Muscle layer of duodenum (tissue), 2 donors: ENCODE results near the gene PARN.

Experiments used
- H3K27ac ChIP-seq: one replicate; pipeline ENCODE4 v1.7.0; 2013; ENCODE audit warnings: mild to moderate bottlenecking, low read length
- H3K27me3 ChIP-seq: one replicate; pipeline ENCODE4 v1.7.0; 2013; ENCODE audit warnings: low read depth, mild to moderate bottlenecking, control low read depth, low read length
- H3K36me3 ChIP-seq, 2 donors: one replicate each; pipeline ENCODE4 v1.7.0; 2013; ENCODE audit warnings: low read length in 2 of 2, control low read depth in 1 of 2, mild to moderate bottlenecking in 1 of 2; ENCODE audit not compliant: insufficient read depth in 2 of 2, control insufficient read depth in 1 of 2
- H3K4me1 ChIP-seq, 2 donors: one replicate each; pipeline ENCODE4 v1.7.0; 2013; ENCODE audit warnings: low read length in 2 of 2, mild to moderate bottlenecking in 2 of 2, control low read depth in 1 of 2, moderate library complexity in 1 of 2; ENCODE audit not compliant: insufficient read depth in 2 of 2, control insufficient read depth in 1 of 2
- H3K4me3 ChIP-seq, 2 donors: one replicate each; pipeline ENCODE4 v1.7.0; 2013; ENCODE audit warnings: low read length in 2 of 2, low read depth in 1 of 2, mild to moderate bottlenecking in 1 of 2
- H3K9me3 ChIP-seq, 2 donors: one replicate each; pipeline ENCODE4 v1.7.0; 2013; ENCODE audit warnings: low read length in 2 of 2, control low read depth in 1 of 2, mild to moderate bottlenecking in 1 of 2; ENCODE audit not compliant: control insufficient read depth in 1 of 2
- donor health status: healthy.

PARN gene

DNA sequence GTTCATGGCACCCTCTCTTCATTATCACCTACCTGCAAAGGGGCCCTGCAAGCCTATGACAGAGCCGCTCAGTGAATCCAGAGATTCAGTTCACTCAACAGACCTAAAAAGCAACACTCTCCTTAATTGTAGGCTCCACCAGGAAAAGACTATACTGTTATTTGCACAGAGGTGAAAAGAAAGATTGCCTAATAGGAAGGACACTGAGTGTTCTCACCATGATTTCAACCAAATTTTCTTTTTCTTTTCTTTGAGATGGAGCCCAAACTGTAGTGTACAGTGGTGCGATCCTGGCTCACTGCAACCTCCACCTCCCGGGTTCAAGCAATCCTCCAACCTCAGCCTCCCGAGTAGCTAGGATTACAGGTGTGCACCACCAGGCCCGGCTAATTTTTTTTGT lies 104.5 kb downstream of the PARN start:
- Histone ChIP-seq H3K4me3 (no peak overlapping the region), H3K4me1 (peaks cover 11 to 27% of the 10 kb centered on the region in 2 donors), H3K9me3 (no peaks in the 10 kb centered on the region), H3K27ac (no peak overlapping the region), H3K36me3 (peaks cover 0 to 4% of the 10 kb centered on the region in 2 donors), H3K27me3 (no peaks in the 10 kb centered on the region)

DNA sequence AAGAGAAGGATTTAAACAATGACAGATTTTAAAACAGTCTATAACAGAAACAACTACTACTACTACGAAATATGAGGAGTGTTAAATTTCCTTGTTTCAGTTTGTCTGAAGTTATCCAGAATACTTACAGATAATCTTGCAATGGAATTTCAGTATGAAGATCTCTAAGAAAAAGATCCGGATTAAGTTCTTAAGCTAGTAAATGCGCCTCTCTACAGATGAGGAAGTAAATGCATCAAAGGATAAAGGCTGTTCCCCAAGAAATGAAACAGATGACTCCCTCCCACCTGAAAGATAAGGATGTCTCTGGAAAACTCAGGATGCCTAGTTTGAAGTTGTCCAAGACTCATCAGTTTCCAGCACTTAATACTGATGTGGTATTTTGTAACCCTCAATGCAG lies 105.1 kb downstream of the PARN start:
- Histone ChIP-seq H3K9me3 (no peaks in the 10 kb centered on the region), H3K27ac (no peak overlapping the region), H3K4me1 (peaks cover 11 to 27% of the 10 kb centered on the region in 2 donors), H3K36me3 (peaks cover 0 to 4% of the 10 kb centered on the region in 2 donors), H3K4me3 (no peak overlapping the region), H3K27me3 (no peaks in the 10 kb centered on the region)

DNA sequence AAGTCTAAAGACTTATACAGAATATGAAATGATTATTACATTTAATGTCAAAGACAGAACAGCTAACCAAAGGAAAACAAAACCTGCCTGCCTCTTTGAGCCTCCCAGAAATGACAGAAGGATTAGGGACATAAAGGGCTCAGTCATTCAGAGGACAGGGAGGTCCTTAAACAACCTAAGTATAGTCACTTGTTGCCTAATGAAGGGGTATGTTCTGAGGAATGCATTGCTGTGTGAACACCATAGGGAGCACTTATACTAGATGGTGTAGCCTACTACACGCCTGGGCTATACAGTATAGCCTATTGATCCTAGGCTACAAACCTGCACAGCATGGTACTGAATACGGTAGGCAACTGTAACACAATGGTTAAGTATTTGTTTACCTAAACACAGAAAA lies 106.4 kb downstream of the PARN start:
- Histone ChIP-seq H3K4me1 (peaks cover 4 to 19% of the 10 kb centered on the region in 2 donors), H3K36me3 (peaks cover 0 to 4% of the 10 kb centered on the region in 2 donors), H3K27ac (no peak overlapping the region), H3K27me3 (no peaks in the 10 kb centered on the region), H3K9me3 (no peaks in the 10 kb centered on the region), H3K4me3 (no peak overlapping the region)

DNA sequence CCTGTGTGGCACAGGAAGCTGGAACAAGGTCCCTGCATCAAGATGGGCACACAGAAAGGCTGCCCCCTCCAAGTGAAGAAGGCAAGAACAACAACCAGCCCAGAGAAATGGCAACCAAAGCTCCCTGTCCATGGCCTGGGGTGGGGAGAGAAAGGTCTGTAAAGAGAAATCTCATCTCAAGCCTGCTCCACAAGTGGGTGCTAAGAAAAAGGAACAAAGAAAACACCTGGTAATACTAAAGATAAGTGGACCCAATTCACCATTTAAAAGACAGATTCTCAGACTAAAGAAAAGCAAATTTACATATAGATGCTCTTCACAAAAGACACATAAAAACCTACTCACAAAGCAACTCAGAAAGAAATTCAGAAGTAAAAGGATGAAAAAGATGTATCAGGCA lies 107.4 kb downstream of the PARN start:
- Histone ChIP-seq H3K9me3 (no peaks in the 10 kb centered on the region), H3K4me3 (no peak overlapping the region), H3K27ac (no peak overlapping the region), H3K36me3 (peaks cover 0 to 3% of the 10 kb centered on the region in 2 donors), H3K27me3 (no peaks in the 10 kb centered on the region), H3K4me1 (peaks cover 4 to 10% of the 10 kb centered on the region in 2 donors)

DNA sequence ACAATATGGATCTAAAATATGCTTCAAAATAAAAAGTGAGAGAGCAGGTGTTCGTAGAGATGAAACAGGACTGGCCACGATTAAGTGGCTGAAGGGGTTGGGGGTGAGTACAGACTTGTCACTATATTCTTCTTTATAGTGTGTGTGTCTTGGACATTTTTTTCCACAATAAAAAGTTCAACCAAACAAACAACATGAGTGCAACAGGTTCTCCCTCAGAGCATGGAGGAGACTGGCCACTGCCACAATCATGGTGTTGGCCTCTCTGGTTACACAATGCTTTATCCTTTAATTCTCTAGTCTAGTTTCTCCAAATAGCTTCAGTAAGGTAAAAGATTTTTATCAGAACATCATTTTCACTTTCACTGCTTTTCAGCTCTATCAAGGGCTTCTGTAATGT lies 109.3 kb downstream of the PARN start:
- no peaks in the 10 kb centered on the region for H3K36me3 ChIP-seq
- no peak overlapping the region for H3K4me3 ChIP-seq
- peaks cover 0 to 4% of the 10 kb centered on the region in 2 donors for H3K4me1 ChIP-seq
- no peaks in the 10 kb centered on the region for H3K9me3 ChIP-seq
- no peaks in the 10 kb centered on the region for H3K27me3 ChIP-seq
- H3K27ac ChIP-seq: no peak overlapping the region

DNA sequence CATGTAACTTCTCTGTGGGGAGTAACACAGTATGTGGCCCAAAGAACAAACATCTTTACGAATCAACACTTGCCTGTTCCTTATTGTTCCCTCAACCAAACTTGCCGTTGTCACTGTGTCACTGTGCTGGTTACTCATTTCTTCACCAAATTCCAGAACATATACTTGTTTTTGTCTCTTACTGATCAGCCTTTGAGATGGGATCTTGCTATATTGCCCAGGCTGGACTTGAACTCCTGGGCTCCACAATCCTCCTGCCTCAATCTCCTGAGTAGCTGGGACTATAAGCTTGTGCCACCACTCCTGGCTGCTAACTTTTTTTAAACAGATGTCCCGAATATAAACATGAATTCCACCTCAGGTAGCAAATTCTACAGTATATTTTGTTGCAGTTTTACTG lies 115.1 kb downstream of the PARN start:
- H3K9me3 ChIP-seq: no peaks in the 10 kb centered on the region
- no peak overlapping the region for H3K4me3 ChIP-seq

DNA sequence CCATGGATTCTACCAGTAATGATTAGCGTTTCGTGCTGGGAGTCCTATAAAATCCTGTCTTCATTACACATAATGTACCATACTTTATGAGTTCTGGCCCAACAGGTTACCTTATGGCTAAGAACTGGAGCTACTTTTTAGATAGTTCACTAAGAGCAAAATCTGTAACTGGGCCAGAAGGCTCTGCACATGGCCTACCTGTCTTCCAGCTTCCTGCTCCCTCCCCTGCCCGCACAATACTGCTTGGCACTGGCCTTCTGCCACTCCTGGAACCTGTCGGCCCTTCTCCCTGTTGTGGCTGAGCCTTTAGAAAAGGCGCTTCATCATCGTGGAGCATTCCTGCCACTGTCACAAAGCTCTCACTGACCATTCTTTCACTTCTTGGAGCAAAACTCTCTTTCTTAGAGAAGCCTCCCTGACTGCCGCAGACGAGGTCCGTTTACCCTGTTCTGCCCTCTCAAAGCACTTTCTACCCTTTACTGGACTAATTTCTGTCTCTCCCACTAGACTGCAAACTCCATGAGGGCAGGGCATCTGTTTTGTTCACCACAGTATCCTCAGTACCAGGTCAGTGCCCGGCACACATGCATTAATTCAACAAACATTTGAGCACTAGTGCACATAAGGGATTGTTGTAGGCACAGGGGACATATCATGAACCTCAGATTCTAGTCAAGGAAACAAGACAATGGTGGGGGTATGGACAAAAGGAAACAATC lies 116.5 kb downstream of the PARN start:
- no peaks in the 10 kb centered on the region for H3K27me3 ChIP-seq
- H3K9me3 ChIP-seq: no peaks in the 10 kb centered on the region
- H3K27ac ChIP-seq: no peak overlapping the region
- H3K4me1 ChIP-seq: peaks cover 0 to 8% of the 10 kb centered on the region in 2 donors
- H3K36me3 ChIP-seq: peaks cover 0 to 7% of the 10 kb centered on the region in 2 donors
- no peak overlapping the region for H3K4me3 ChIP-seq

More for the DNA sequence above, 115.1 kb downstream of the PARN start:
- Histone ChIP-seq H3K27me3 (no peaks in the 10 kb centered on the region), H3K4me1 (peaks cover 0 to 8% of the 10 kb centered on the region in 2 donors), H3K27ac (no peak overlapping the region), H3K36me3 (peaks cover 0 to 7% of the 10 kb centered on the region in 2 donors)

DNA sequence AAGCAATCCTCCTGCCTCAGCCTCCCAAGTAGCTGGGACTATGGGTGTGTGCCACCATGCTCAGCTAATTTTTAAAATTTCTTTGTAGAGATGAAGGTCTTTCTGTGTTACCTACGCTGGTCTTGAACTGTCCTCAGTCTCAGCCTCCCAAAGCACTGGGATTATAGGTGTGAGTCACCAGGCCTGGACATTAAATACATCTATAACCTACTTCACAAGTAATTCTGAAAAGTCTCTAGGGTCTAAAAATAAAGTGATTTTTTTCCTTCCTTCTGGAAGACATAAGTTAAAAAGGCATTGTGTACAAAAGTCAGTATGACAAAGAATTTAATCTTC lies 118.3 kb downstream of the PARN start:
- Histone ChIP-seq H3K9me3 (no peaks in the 10 kb centered on the region), H3K36me3 (peaks cover 0 to 7% of the 10 kb centered on the region in 2 donors), H3K4me1 (peaks cover 0 to 8% of the 10 kb centered on the region in 2 donors), H3K27me3 (no peaks in the 10 kb centered on the region), H3K27ac (no peak overlapping the region), H3K4me3 (no peak overlapping the region)

DNA sequence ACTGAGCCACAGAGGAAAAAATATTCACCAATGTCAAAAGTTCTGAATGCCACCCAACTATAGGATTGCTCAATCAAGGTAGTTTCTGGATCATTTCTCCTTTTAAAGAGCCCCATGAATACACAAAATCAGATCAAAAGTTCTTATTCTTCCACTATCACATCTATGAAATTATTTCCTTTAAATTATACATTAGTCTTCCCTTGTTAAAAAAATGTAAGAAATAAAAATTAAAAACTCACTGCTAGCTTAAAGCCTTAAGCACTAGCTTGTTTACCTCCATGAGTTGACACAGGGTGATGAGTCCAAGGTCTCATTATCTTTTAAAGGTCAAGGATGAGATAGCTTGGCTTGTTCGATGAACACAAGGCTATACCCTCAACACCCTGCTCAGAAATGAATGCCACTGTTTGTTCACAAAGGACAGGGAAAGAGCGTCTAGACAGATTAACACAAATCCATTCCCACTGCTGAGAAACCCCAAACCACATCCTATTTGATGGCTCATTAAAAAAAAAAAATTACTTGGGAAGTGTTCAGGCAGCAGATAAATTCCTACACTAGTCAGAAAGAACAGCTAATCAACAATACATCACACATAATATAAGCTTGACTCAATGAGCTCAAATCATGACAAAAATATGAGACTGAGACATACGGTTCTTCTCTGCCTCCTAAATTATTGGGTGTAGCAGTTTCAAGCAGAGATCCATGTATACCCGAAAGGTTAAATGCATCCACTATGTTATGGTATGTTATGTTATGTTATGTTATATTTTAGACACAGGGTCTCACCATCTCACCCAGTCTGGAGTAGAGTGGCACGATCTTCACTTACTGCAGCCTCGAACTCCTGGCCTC lies 118.9 kb downstream of the PARN start:
- H3K9me3 ChIP-seq: no peaks in the 10 kb centered on the region
- H3K27ac ChIP-seq: no peak overlapping the region
- H3K27me3 ChIP-seq: no peaks in the 10 kb centered on the region
- H3K36me3 ChIP-seq: peaks cover 0 to 7% of the 10 kb centered on the region in 2 donors
- no peak overlapping the region for H3K4me3 ChIP-seq
- peaks cover 0 to 8% of the 10 kb centered on the region in 2 donors for H3K4me1 ChIP-seq

DNA sequence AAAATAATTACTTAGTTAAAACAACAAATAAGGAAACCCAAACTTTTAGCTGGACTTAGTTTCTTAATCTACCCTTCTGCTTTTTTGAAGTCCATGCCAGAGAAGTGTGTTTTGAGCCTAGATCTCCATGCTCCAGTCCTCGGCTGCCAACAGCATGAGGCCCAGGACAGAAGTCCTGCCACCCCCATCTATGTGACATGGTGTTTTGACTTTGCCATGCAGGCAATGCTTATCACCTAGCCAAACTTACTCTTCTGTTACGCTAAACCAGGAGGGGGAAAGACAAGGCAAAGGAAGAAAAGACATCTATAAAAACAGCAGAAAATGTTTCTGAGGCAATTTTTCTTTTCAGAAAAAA lies 119.5 kb downstream of the PARN start:
- Histone ChIP-seq H3K4me3 (no peak overlapping the region), H3K9me3 (no peaks in the 10 kb centered on the region), H3K4me1 (peaks cover 0 to 8% of the 10 kb centered on the region in 2 donors), H3K27me3 (no peaks in the 10 kb centered on the region), H3K27ac (no peak overlapping the region), H3K36me3 (peaks cover 0 to 7% of the 10 kb centered on the region in 2 donors)

DNA sequence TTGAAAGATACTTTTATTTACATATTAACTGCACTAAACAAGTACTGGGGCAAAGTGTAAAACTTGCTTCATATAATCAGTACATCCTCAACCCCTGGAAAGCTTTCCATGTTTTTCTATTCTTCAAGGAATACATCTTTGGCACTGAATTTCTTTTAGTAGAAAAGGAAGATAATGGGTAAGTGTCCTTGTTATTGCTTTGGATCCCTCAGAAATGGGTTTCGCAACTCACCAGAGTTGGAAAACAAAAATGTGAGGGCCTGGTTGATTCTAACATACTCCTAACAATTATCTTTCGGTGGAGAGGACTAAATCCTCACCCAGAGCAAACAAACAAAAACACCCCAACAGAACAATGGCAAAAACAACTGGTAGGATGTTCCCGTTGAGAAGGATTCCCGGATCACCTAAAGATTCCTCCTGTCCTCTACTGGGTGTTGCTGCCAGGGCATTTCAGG lies 120.4 kb downstream of the PARN start:
- Histone ChIP-seq H3K27me3 (no peaks in the 10 kb centered on the region), H3K27ac (no peak overlapping the region), H3K36me3 (peaks cover 0 to 7% of the 10 kb centered on the region in 2 donors), H3K9me3 (no peaks in the 10 kb centered on the region), H3K4me3 (no peak overlapping the region), H3K4me1 (peaks cover 0 to 8% of the 10 kb centered on the region in 2 donors)
